Measurements from ENCODE around the gene PKHD1.

GRCh38 chr6:51594981-51595380, 492.4 kb downstream of the PKHD1 start:
- no peak for TF ChIP-seq CTCF (IDR thresholded peaks at IDR 0.05; ENCODE audit: poor library complexity)
- no peak for TF ChIP-seq EZH2phosphoT487 (IDR thresholded peaks at IDR 0.05; ENCODE audit: low read depth, severe bottlenecking, unreplicated experiment)
- no peak for TF ChIP-seq EZH2 (IDR thresholded peaks at IDR 0.05; ENCODE audit: borderline replicate concordance)

Measured in hepatocyte (in vitro differentiated cells).